Neutrophil (primary cell): ENCODE measurements around the gene ARRDC5.
"Not testable (repeated sequence)": the region's sequence is repeated elsewhere in the genome, so short reads cannot be mapped to it uniquely, and the experiment has no call there.

ENCODE experiments used
- H3K27ac ChIP-seq: fragments of 200-600 bp; sonication (generic); 2 replicates; pipeline ENCODE4 v1.5.1; 2016; ENCODE audit warnings: mild to moderate bottlenecking, moderate library complexity
- H3K27me3 ChIP-seq: fragments of 200-600 bp; sonication (generic); 2 replicates; pipeline ENCODE4 v1.6.0; 2016; ENCODE audit warnings: mild to moderate bottlenecking
- H3K36me3 ChIP-seq: fragments of 200-600 bp; sonication (generic); 2 replicates; pipeline ENCODE4 v1.5.1; 2017
- H3K4me1 ChIP-seq, 2 experiments: fragments of 200-600 bp in 1 of 2; sonication (generic) in 1 of 2; 1 replicate in 1 of 2; 2 replicates in 1 of 2; pipeline versions ENCODE4 v1.5.1 to v1.6.1; 2013 to 2016; ENCODE audit warnings: low read depth in 1 of 2, low read length in 1 of 2, mild to moderate bottlenecking in 1 of 2, moderate library complexity in 1 of 2; ENCODE audit not compliant: control insufficient read depth in 1 of 2, insufficient read depth in 1 of 2
- H3K4me3 ChIP-seq, 2 experiments: fragments of 200-600 bp in 1 of 2; sonication (generic) in 1 of 2; 1 replicate in 1 of 2; 2 replicates in 1 of 2; pipeline ENCODE4 v1.5.1; 2013 to 2016; ENCODE audit warnings: low read depth in 1 of 2, low read length in 1 of 2, mild to moderate bottlenecking in 1 of 2, moderate library complexity in 1 of 2
- H3K9me3 ChIP-seq: fragments of 200-600 bp; sonication (generic); 2 replicates; pipeline ENCODE4 v1.5.1; 2016
- TF ChIP-seq, protein P1 (sequence below): fragments of 200-600 bp; sonication (generic); IDR thresholded peaks from 2 replicates; pipeline ENCODE4 v1.5.1; 2016; ENCODE audit warnings: antibody characterized with exemption

ARRDC5 gene

DNA sequence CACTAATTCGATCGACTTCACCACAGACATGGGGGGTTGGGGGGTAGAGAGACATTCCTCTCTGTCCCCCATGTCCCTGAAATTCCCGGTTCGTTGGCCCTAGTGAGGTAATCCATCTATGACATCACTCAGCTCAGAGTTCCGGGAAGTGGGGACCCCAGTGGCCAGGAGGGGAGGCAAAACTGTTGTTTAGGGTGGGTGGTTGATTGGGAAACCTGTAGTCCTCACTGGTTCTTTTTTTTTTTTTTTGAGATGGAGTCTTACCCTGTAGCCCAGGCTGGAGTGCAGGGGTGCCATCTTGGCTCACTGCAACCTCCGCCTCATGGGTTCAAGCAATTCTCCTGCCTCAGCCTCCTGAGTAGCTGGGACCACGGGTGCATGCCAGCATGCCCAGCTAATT lies at the start of gene ARRDC5:
TSS of gene ARRDC5 (minus strand) at position 101 of the 400 bp plus-strand sequence. CDS start at position 30, 71 bp downstream.
- peak within 1 kb of the TSS; percentile 86 for H3K27ac ChIP-seq
- TF ChIP-seq, protein P1, sequence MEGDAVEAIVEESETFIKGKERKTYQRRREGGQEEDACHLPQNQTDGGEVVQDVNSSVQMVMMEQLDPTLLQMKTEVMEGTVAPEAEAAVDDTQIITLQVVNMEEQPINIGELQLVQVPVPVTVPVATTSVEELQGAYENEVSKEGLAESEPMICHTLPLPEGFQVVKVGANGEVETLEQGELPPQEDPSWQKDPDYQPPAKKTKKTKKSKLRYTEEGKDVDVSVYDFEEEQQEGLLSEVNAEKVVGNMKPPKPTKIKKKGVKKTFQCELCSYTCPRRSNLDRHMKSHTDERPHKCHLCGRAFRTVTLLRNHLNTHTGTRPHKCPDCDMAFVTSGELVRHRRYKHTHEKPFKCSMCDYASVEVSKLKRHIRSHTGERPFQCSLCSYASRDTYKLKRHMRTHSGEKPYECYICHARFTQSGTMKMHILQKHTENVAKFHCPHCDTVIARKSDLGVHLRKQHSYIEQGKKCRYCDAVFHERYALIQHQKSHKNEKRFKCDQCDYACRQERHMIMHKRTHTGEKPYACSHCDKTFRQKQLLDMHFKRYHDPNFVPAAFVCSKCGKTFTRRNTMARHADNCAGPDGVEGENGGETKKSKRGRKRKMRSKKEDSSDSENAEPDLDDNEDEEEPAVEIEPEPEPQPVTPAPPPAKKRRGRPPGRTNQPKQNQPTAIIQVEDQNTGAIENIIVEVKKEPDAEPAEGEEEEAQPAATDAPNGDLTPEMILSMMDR = no peak
- H3K27me3 ChIP-seq = no peaks in the 10 kb centered on the region
- H3K4me1 ChIP-seq = peaks cover 26 to 33% of the 10 kb centered on the region in 2 experiments
- no peaks in the 10 kb centered on the region for H3K9me3 ChIP-seq
- H3K36me3 ChIP-seq = peaks cover 3% of the 10 kb centered on the region
- no peak within 1 kb of the TSS for H3K4me3 ChIP-seq

- Histone ChIP-seq H3K4me3 (no peak overlapping the region), H3K36me3 (no peaks in the 10 kb centered on the region), H3K4me1 (peaks cover 19 to 20% of the 10 kb centered on the region in 2 experiments), H3K27ac (peak overlapping the region; percentile 77), H3K9me3 (no peaks in the 10 kb centered on the region), H3K27me3 (no peaks in the 10 kb centered on the region)
- TF ChIP-seq, protein P1 = no peak
Measured at GRCh38 chr19:4951656-4952055, 49.0 kb upstream of the ARRDC5 start.

DNA sequence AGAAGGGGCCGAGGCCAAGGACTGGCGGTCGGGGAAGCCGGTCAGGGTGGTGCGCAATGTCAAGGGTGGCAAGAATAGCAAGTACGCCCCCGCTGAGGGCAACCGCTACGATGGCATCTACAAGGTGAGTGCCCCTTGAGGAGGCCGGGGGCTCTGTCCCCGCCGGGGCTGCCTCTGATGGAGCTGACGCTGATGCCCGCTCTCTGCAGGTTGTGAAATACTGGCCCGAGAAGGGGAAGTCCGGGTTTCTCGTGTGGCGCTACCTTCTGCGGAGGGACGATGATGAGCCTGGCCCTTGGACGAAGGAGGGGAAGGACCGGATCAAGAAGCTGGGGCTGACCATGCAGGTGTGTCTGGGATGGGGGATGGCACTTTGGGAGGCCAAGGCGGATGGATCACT lies 48.0 kb upstream of the ARRDC5 start:
- H3K4me1 ChIP-seq = peaks cover 19 to 20% of the 10 kb centered on the region in 2 experiments
- H3K36me3 ChIP-seq, H3K9me3 ChIP-seq, H3K27me3 ChIP-seq: not testable (repeated sequence)
- H3K4me3 ChIP-seq = peak overlapping the region in 1 of 2 experiments; percentile 21
- peak overlapping the region; percentile 77 for H3K27ac ChIP-seq

- not testable (repeated sequence) for H3K36me3 ChIP-seq, H3K27ac ChIP-seq, H3K4me1 ChIP-seq, H3K4me3 ChIP-seq, H3K27me3 ChIP-seq, H3K9me3 ChIP-seq
Measured at GRCh38 chr19:4941638-4942169, 39.0 kb upstream of the ARRDC5 start.

GRCh38 chr19:4939466-4939865 lies 36.8 kb upstream of the ARRDC5 start:
- Histone ChIP-seq H3K27ac (no peak overlapping the region), H3K9me3 (no peaks in the 10 kb centered on the region), H3K4me3 (no peak overlapping the region), H3K36me3 (peaks cover 5% of the 10 kb centered on the region), H3K27me3 (no peaks in the 10 kb centered on the region), H3K4me1 (peaks cover 2% of the 10 kb centered on the region in 2 experiments)
- TF ChIP-seq, protein P1 = no peak

- H3K27me3 ChIP-seq, H3K4me3 ChIP-seq, H3K9me3 ChIP-seq, H3K27ac ChIP-seq, H3K36me3 ChIP-seq: not testable (repeated sequence)
- H3K4me1 ChIP-seq = peaks cover 12% of the 10 kb centered on the region in 2 experiments
Measured at GRCh38 chr19:4938461-4938860, 35.8 kb upstream of the ARRDC5 start.

- no peaks in the 10 kb centered on the region for H3K9me3 ChIP-seq
- H3K4me1 ChIP-seq = peaks cover 19 to 22% of the 10 kb centered on the region in 2 experiments
- no peak overlapping the region for H3K27ac ChIP-seq
- H3K27me3 ChIP-seq = no peaks in the 10 kb centered on the region
- no peaks in the 10 kb centered on the region for H3K36me3 ChIP-seq
- TF ChIP-seq, protein P1 = no peak
- H3K4me3 ChIP-seq = no peak overlapping the region
Measured at GRCh38 chr19:4937060-4937459, 34.4 kb upstream of the ARRDC5 start.
